IPS-20b (cell line): Measurements from ENCODE around the gene EDC3.

Experiments used
- H3K27ac ChIP-seq: one replicate; pipeline ENCODE4 v1.5.1; 2013; ENCODE audit warnings: low read length
- H3K27me3 ChIP-seq: 2 replicates; pipeline ENCODE4 v1.6.1; 2013; ENCODE audit warnings: mild to moderate bottlenecking, low read length, inconsistent platforms; ENCODE audit not compliant: insufficient read depth
- H3K36me3 ChIP-seq: 2 replicates; pipeline ENCODE4 v1.6.1; 2013; ENCODE audit warnings: low read depth, mild to moderate bottlenecking, inconsistent platforms, low read length, moderate library complexity; ENCODE audit not compliant: insufficient read depth
- H3K4me1 ChIP-seq: 2 replicates; pipeline ENCODE4 v1.6.1; 2013; ENCODE audit warnings: mild to moderate bottlenecking, control low read depth, inconsistent platforms, low read length, moderate library complexity; ENCODE audit not compliant: insufficient read depth
- H3K4me3 ChIP-seq: 2 replicates; pipeline ENCODE4 v1.5.1; 2013; ENCODE audit warnings: mild to moderate bottlenecking, low read length, inconsistent platforms
- H3K9ac ChIP-seq: 2 replicates; pipeline ENCODE4 v1.6.1; 2013; ENCODE audit warnings: low read depth, mild to moderate bottlenecking, inconsistent platforms, low read length, moderate library complexity
- H3K9me3 ChIP-seq: 2 replicates; pipeline ENCODE4 v1.6.1; 2013; ENCODE audit warnings: mild to moderate bottlenecking, low read depth, low read length, inconsistent platforms; ENCODE audit not compliant: insufficient read depth

Gene EDC3

GRCh38 chr15:74696808-74697207 lies 984 bp upstream of the EDC3 start:
- no peaks in the 10 kb centered on the region for H3K36me3 ChIP-seq
- peak overlapping the region; percentile 85 for H3K4me3 ChIP-seq
- peak overlapping the region; percentile 92; the same call in 1 of the 2 replicates for H3K9ac ChIP-seq
- H3K9me3 ChIP-seq, result no peaks in the 10 kb centered on the region
- H3K27me3 ChIP-seq, result peaks cover 9% of the 10 kb centered on the region
- H3K27ac ChIP-seq, result no peak overlapping the region
- no peaks in the 10 kb centered on the region for H3K4me1 ChIP-seq

- peak overlapping the region; percentile 92 for H3K9ac ChIP-seq
- H3K9me3 ChIP-seq, result no peaks in the 10 kb centered on the region
- H3K36me3 ChIP-seq, result no peaks in the 10 kb centered on the region
- H3K27ac ChIP-seq, result peak overlapping the region; percentile 40
- H3K4me3 ChIP-seq, result peak overlapping the region; percentile 85
- no peaks in the 10 kb centered on the region for H3K4me1 ChIP-seq
- peaks cover 5% of the 10 kb centered on the region; the same call in 1 of the 2 replicates for H3K27me3 ChIP-seq
These were observed 540 bp upstream of the EDC3 start for GRCh38 chr15:74696398-74696729.

- Histone ChIP-seq H3K9ac (no peak overlapping the region), H3K27me3 (no peaks in the 10 kb centered on the region), H3K27ac (no peak overlapping the region)
These were observed 3.5 kb downstream of the EDC3 start for GRCh38 chr15:74692327-74692726.

GRCh38 chr15:74683758-74684157 lies 12.1 kb downstream of the EDC3 start:
- H3K4me1 ChIP-seq, result no peaks in the 10 kb centered on the region
- H3K4me3 ChIP-seq, result no peak overlapping the region
- no peak overlapping the region for H3K9ac ChIP-seq
- H3K27ac ChIP-seq, result no peak overlapping the region
- no peaks in the 10 kb centered on the region for H3K27me3 ChIP-seq
- peaks cover 17% of the 10 kb centered on the region; the same call in 1 of the 2 replicates for H3K36me3 ChIP-seq
- peaks cover 5% of the 10 kb centered on the region for H3K9me3 ChIP-seq

More at GRCh38 chr15:74692327-74692726, 3.5 kb downstream of the EDC3 start:
- Histone ChIP-seq H3K36me3 (no peaks in the 10 kb centered on the region), H3K9me3 (no peaks in the 10 kb centered on the region), H3K4me3 (no peak overlapping the region), H3K4me1 (no peaks in the 10 kb centered on the region)

- Histone ChIP-seq H3K36me3 (peaks cover 17% of the 10 kb centered on the region; the same call in 1 of the 2 replicates), H3K4me1 (no peaks in the 10 kb centered on the region), H3K4me3 (no peak overlapping the region), H3K9me3 (peaks cover 5% of the 10 kb centered on the region), H3K27me3 (no peaks in the 10 kb centered on the region), H3K9ac (no peak overlapping the region), H3K27ac (no peak overlapping the region)
These were observed 12.9 kb downstream of the EDC3 start for GRCh38 chr15:74682954-74683353.

GRCh38 chr15:74680456-74680855 lies 15.4 kb downstream of the EDC3 start:
- Histone ChIP-seq H3K4me1 (no peaks in the 10 kb centered on the region), H3K27me3 (no peaks in the 10 kb centered on the region), H3K9me3 (peaks cover 5% of the 10 kb centered on the region), H3K27ac (no peak overlapping the region), H3K4me3 (no peak overlapping the region), H3K9ac (no peak overlapping the region), H3K36me3 (peaks cover 9% of the 10 kb centered on the region; the same call in 1 of the 2 replicates)

GRCh38 chr15:74676801-74677200 lies 19.0 kb downstream of the EDC3 start:
- Histone ChIP-seq H3K4me1 (no peaks in the 10 kb centered on the region), H3K36me3 (peaks cover 26% of the 10 kb centered on the region), H3K4me3 (no peak overlapping the region), H3K27me3 (no peaks in the 10 kb centered on the region), H3K9ac (no peak overlapping the region), H3K27ac (no peak overlapping the region), H3K9me3 (no peaks in the 10 kb centered on the region)

GRCh38 chr15:74674161-74674560 lies 21.7 kb downstream of the EDC3 start:
- no peak overlapping the region for H3K4me3 ChIP-seq
- H3K27me3 ChIP-seq, result no peaks in the 10 kb centered on the region
- no peaks in the 10 kb centered on the region for H3K9me3 ChIP-seq
- H3K36me3 ChIP-seq, result peaks cover 40% of the 10 kb centered on the region
- H3K4me1 ChIP-seq, result no peaks in the 10 kb centered on the region
- no peak overlapping the region for H3K27ac ChIP-seq
- no peak overlapping the region for H3K9ac ChIP-seq

GRCh38 chr15:74669627-74670026 lies 26.2 kb downstream of the EDC3 start:
- Histone ChIP-seq H3K4me1 (no peaks in the 10 kb centered on the region), H3K4me3 (no peak overlapping the region), H3K36me3 (peaks cover 46% of the 10 kb centered on the region), H3K27me3 (no peaks in the 10 kb centered on the region), H3K27ac (no peak overlapping the region), H3K9ac (no peak overlapping the region), H3K9me3 (no peaks in the 10 kb centered on the region)

- H3K27ac ChIP-seq, result no peak overlapping the region
- no peaks in the 10 kb centered on the region for H3K27me3 ChIP-seq
- H3K4me3 ChIP-seq, result no peak overlapping the region
- no peaks in the 10 kb centered on the region for H3K9me3 ChIP-seq
- H3K36me3 ChIP-seq, result peaks cover 32% of the 10 kb centered on the region
- H3K4me1 ChIP-seq, result no peaks in the 10 kb centered on the region
- no peak overlapping the region for H3K9ac ChIP-seq
These were observed 27.8 kb downstream of the EDC3 start for GRCh38 chr15:74667975-74668374.

GRCh38 chr15:74664670-74665069 lies 31.2 kb downstream of the EDC3 start:
- Histone ChIP-seq H3K27ac (no peak overlapping the region), H3K9ac (no peak overlapping the region), H3K9me3 (no peaks in the 10 kb centered on the region), H3K36me3 (peaks cover 10% of the 10 kb centered on the region), H3K27me3 (no peaks in the 10 kb centered on the region), H3K4me1 (no peaks in the 10 kb centered on the region), H3K4me3 (no peak overlapping the region)

- Histone ChIP-seq H3K9ac (no peak overlapping the region), H3K36me3 (peaks cover 10% of the 10 kb centered on the region), H3K9me3 (no peaks in the 10 kb centered on the region), H3K4me3 (no peak overlapping the region), H3K27me3 (no peaks in the 10 kb centered on the region), H3K4me1 (no peaks in the 10 kb centered on the region), H3K27ac (no peak overlapping the region)
These were observed 31.7 kb downstream of the EDC3 start for GRCh38 chr15:74664028-74664616.
